ENCODE data around the gene ZSCAN25. TPM values are rescaled to one million over a fixed set of nuclear protein-coding genes. Genes with fewer than 3 reads are reported as not detected.

Gene ZSCAN25
- total RNA-seq, 1 experiment from 2014 or later: 17.6 TPM

GRCh38 chr7:99639267-99639666 is 22.5 kb downstream of the ZSCAN25 start:
- peaks cover 17% of the 10 kb centered on the region for H3K4me1 Mint-ChIP-seq (ENCODE audit: insufficient read depth, unreplicated experiment)
- no peak for TF ChIP-seq CTCF (IDR thresholded peaks at IDR 0.05; ENCODE audit: unreplicated experiment)
- H3K9me3 Mint-ChIP-seq (ENCODE audit: unreplicated experiment): no peaks in the 10 kb centered on the region
- ChIA-PET POLR2A (interaction anchor here (1.1 kb wide), 1 partner anchor 12 kb away, joined by 3 read pairs; no protein-coding TSS in a partner anchor), CTCF (no interaction called here)
- H3K4me3 Mint-ChIP-seq (ENCODE audit: unreplicated experiment): no peak overlapping the region
- H3K27me3 Mint-ChIP-seq (ENCODE audit: insufficient read depth, unreplicated experiment): no peaks in the 10 kb centered on the region
- H3K27ac Mint-ChIP-seq (ENCODE audit: low read depth, unreplicated experiment): no peak overlapping the region
- DNase-seq (ENCODE audit: unreplicated experiment): no peak
- peaks cover 4% of the 10 kb centered on the region for H3K36me3 Mint-ChIP-seq (ENCODE audit: insufficient read depth, unreplicated experiment)
- intact Hi-C loops (cut with micrococcal nuclease): no loop called here
- no TSS peak for BruUV-seq (replicated peaks)

GRCh38 chr7:99642027-99642426 is 25.3 kb downstream of the ZSCAN25 start:
- BruUV-seq (replicated peaks): no TSS peak
- peaks cover 11% of the 10 kb centered on the region for H3K4me1 Mint-ChIP-seq (ENCODE audit: insufficient read depth, unreplicated experiment)
- no peak overlapping the region for H3K4me3 Mint-ChIP-seq (ENCODE audit: unreplicated experiment)
- no peak overlapping the region for H3K27ac Mint-ChIP-seq (ENCODE audit: low read depth, unreplicated experiment)
- DNase-seq (ENCODE audit: unreplicated experiment): no peak
- H3K36me3 Mint-ChIP-seq (ENCODE audit: insufficient read depth, unreplicated experiment): peaks cover 16% of the 10 kb centered on the region
- ChIA-PET POLR2A (interaction anchor here (0.5 to 1.5 kb wide), 6 partner anchors 10 to 244 kb away, joined by 3 to 6 read pairs (median 4); no protein-coding TSS in a partner anchor), CTCF (interaction anchor here (0.6 to 1.2 kb wide), 4 partner anchors 9 to 131 kb away, joined by 3 to 6 read pairs (median 3); partner anchors contain the start of gene ZNF655)
- no peaks in the 10 kb centered on the region for H3K27me3 Mint-ChIP-seq (ENCODE audit: insufficient read depth, unreplicated experiment)
- TF ChIP-seq CTCF (IDR thresholded peaks at IDR 0.05; ENCODE audit: unreplicated experiment): no peak
- H3K9me3 Mint-ChIP-seq (ENCODE audit: unreplicated experiment): no peaks in the 10 kb centered on the region
- intact Hi-C loops (cut with micrococcal nuclease): no loop called here

GRCh38 chr7:99643464-99643863 is 26.7 kb downstream of the ZSCAN25 start:
- ChIA-PET CTCF (no interaction called here), POLR2A (no interaction called here)
- peaks cover 6% of the 10 kb centered on the region for H3K4me1 Mint-ChIP-seq (ENCODE audit: insufficient read depth, unreplicated experiment)
- no peak overlapping the region for H3K27ac Mint-ChIP-seq (ENCODE audit: low read depth, unreplicated experiment)
- intact Hi-C loops (cut with micrococcal nuclease): no loop called here
- TF ChIP-seq CTCF (IDR thresholded peaks at IDR 0.05; ENCODE audit: unreplicated experiment): no peak
- BruUV-seq (replicated peaks): no TSS peak
- no peak for DNase-seq (ENCODE audit: unreplicated experiment)
- H3K4me3 Mint-ChIP-seq (ENCODE audit: unreplicated experiment): no peak overlapping the region
- H3K36me3 Mint-ChIP-seq (ENCODE audit: insufficient read depth, unreplicated experiment): peaks cover 16% of the 10 kb centered on the region
- H3K27me3 Mint-ChIP-seq (ENCODE audit: insufficient read depth, unreplicated experiment): no peaks in the 10 kb centered on the region
- no peaks in the 10 kb centered on the region for H3K9me3 Mint-ChIP-seq (ENCODE audit: unreplicated experiment)

- intact Hi-C loops (cut with micrococcal nuclease): no loop called here
- no TSS peak for BruUV-seq (replicated peaks)
- peaks cover 6% of the 10 kb centered on the region for H3K4me1 Mint-ChIP-seq (ENCODE audit: insufficient read depth, unreplicated experiment)
- ChIA-PET CTCF (no interaction called here), POLR2A (interaction anchor here (0.5 kb wide), 1 partner anchor 307 kb away, joined by 3 read pairs; no protein-coding TSS in a partner anchor)
- H3K4me3 Mint-ChIP-seq (ENCODE audit: unreplicated experiment): no peak overlapping the region
- DNase-seq (ENCODE audit: unreplicated experiment): no peak
- H3K27me3 Mint-ChIP-seq (ENCODE audit: insufficient read depth, unreplicated experiment): no peaks in the 10 kb centered on the region
- no peaks in the 10 kb centered on the region for H3K9me3 Mint-ChIP-seq (ENCODE audit: unreplicated experiment)
- peaks cover 16% of the 10 kb centered on the region for H3K36me3 Mint-ChIP-seq (ENCODE audit: insufficient read depth, unreplicated experiment)
- TF ChIP-seq CTCF (IDR thresholded peaks at IDR 0.05; ENCODE audit: unreplicated experiment): no peak
- H3K27ac Mint-ChIP-seq (ENCODE audit: low read depth, unreplicated experiment): no peak overlapping the region
Observed at GRCh38 chr7:99644431-99644830, 27.7 kb downstream of the ZSCAN25 start.
